ENCODE results near the gene ATP2A3. TPM values are rescaled to one million over a fixed set of nuclear protein-coding genes. Genes with fewer than 3 reads are reported as not detected.

The ATP2A3 gene
- total RNA-seq, 1 donor from 2014 or later: under 0.01 TPM

DNA sequence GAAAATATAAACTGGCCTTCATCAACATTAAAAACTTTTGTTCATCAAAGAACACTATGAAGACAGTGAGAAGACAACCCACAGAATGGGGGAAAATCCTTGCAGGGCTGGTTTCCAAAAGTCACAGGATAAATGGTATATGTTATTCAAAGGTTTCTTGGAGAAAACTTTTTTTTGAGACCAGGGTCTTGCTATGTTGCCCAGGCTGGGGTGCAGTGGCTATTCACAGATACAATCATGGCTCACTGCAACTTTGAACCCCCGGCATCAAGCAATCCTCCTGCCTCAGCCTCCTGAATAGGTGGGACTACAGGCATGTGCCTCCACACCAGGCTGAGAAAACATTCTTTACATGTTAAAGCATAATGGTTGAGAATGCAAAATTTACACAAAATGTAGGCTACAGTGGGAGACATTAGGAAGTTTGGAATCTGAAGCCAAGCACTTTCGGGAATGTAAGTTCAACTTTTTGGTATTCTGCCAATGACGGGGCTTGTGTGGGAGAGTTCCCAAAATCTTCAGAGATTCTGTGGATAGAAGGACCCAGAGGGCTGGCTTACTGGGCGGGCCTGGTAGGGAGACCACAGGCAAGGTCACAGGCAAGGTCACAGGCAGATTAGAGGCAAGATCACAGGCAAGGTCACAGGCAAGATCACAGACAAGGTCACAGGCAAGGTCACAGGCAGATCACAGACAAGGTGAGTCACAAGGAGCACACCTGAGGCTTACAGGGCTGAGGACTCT is 24.2 kb upstream of the ATP2A3 start:
- TF ChIP-seq, protein P1, sequence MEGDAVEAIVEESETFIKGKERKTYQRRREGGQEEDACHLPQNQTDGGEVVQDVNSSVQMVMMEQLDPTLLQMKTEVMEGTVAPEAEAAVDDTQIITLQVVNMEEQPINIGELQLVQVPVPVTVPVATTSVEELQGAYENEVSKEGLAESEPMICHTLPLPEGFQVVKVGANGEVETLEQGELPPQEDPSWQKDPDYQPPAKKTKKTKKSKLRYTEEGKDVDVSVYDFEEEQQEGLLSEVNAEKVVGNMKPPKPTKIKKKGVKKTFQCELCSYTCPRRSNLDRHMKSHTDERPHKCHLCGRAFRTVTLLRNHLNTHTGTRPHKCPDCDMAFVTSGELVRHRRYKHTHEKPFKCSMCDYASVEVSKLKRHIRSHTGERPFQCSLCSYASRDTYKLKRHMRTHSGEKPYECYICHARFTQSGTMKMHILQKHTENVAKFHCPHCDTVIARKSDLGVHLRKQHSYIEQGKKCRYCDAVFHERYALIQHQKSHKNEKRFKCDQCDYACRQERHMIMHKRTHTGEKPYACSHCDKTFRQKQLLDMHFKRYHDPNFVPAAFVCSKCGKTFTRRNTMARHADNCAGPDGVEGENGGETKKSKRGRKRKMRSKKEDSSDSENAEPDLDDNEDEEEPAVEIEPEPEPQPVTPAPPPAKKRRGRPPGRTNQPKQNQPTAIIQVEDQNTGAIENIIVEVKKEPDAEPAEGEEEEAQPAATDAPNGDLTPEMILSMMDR (IDR thresholded peaks at IDR 0.05; ENCODE audit: insufficient read depth, low read length, severe bottlenecking): no peak
- DNase-seq (ENCODE audit: low read depth) (no peak), FAIRE-seq (peak; percentile 62)
- H3K36me3 ChIP-seq (ENCODE audit: control insufficient read depth, insufficient read depth, low read length): no peaks in the 10 kb centered on the region
- H3K4me3 ChIP-seq (ENCODE audit: low read depth, low read length): no peak overlapping the region
- H3K27me3 ChIP-seq (ENCODE audit: control insufficient read depth, insufficient read depth, low read length): peaks cover 4% of the 10 kb centered on the region

DNA sequence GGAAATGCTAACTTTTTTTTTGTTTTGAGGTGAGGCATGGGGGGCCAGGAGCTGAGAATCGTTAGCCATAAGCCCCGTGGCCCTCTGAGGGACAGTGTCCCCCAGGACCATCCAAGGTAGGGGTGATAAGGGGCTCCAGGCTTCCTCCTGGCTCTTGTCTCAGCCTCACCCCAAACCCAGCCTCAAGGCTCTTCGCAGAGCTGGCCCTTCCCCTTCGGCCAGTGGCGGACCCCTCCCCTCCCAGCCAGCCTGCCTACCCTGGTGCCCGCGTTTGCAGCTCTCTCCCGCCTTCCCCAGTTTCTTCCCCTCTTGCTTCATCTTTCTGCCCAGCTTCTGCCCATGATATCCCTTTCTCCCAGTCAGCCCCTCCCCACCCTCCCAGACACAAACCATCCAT is 22.7 kb upstream of the ATP2A3 start:
- FAIRE-seq (no peak), DNase-seq (ENCODE audit: low read depth) (no peak)
- Histone ChIP-seq H3K4me3 (ENCODE audit: low read depth, low read length) (no peak overlapping the region), H3K27me3 (ENCODE audit: control insufficient read depth, insufficient read depth, low read length) (peaks cover 4% of the 10 kb centered on the region), H3K36me3 (ENCODE audit: control insufficient read depth, insufficient read depth, low read length) (no peaks in the 10 kb centered on the region)
- TF ChIP-seq, protein P1 (IDR thresholded peaks at IDR 0.05; ENCODE audit: insufficient read depth, low read length, severe bottlenecking): no peak

DNA sequence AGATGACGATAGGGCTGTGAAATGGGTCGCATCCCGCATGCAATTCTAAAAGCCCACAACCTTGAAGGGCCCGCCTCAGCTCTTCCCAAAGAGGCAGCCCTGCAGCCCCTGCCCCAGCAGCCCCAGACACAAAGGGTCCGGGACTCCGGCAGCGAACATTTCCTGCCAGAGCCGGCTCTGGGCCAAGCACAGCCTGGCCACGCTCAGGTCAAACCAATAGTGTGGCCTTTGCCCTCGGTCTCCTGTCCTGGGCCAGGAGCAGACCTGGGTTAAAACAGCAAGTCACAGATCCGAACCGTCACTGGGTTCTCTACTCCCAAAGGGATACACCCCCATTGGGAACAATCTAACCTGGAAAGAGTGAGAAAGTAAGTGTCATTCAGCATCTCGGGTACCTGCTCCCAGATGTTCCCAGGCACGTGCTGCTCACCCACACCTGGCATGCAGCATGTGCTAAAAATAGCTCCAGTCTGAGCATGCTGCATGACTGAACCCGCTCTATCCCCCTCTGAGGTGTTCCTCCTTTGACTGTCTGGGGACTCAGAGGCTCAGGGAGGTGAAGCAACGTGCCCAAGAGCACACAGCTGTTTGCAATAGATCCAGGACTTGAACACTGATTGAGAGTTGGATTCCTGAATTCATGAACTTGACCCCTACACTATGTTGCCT is 22.2 kb upstream of the ATP2A3 start:
- FAIRE-seq (no peak), DNase-seq (ENCODE audit: low read depth) (peak; percentile 49)
- Histone ChIP-seq H3K27me3 (ENCODE audit: control insufficient read depth, insufficient read depth, low read length) (peaks cover 6% of the 10 kb centered on the region), H3K4me3 (ENCODE audit: low read depth, low read length) (no peak overlapping the region), H3K36me3 (ENCODE audit: control insufficient read depth, insufficient read depth, low read length) (no peaks in the 10 kb centered on the region)
- TF ChIP-seq, protein P1 (IDR thresholded peaks at IDR 0.05; ENCODE audit: insufficient read depth, low read length, severe bottlenecking): no peak

DNA sequence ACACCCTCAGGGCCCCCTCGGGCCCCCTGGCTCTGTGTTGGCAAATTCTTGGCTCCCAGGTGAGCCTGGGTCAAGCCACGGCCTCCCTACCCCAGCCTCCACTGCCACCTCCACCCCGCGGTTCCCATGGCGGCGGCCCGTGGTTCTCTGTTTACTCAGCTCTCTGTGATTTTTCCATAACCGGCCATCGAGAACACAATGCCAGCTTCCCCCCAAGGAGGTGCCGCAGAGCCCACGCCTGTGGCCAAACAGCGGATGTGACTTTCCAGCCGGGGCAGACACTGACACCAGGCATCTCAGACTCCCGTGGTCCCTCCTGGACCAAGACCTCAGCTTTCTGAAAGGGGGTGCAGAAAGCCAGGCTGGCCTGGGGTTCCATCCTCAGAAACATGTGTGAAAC is 21.6 kb upstream of the ATP2A3 start:
- no peak for DNase-seq (ENCODE audit: low read depth)
- H3K4me3 ChIP-seq (ENCODE audit: low read depth, low read length): no peak overlapping the region
- FAIRE-seq: no peak
- TF ChIP-seq, protein P1 (IDR thresholded peaks at IDR 0.05; ENCODE audit: insufficient read depth, low read length, severe bottlenecking): no peak
- peaks cover 6% of the 10 kb centered on the region for H3K27me3 ChIP-seq (ENCODE audit: control insufficient read depth, insufficient read depth, low read length)
- H3K36me3 ChIP-seq (ENCODE audit: control insufficient read depth, insufficient read depth, low read length): no peaks in the 10 kb centered on the region

DNA sequence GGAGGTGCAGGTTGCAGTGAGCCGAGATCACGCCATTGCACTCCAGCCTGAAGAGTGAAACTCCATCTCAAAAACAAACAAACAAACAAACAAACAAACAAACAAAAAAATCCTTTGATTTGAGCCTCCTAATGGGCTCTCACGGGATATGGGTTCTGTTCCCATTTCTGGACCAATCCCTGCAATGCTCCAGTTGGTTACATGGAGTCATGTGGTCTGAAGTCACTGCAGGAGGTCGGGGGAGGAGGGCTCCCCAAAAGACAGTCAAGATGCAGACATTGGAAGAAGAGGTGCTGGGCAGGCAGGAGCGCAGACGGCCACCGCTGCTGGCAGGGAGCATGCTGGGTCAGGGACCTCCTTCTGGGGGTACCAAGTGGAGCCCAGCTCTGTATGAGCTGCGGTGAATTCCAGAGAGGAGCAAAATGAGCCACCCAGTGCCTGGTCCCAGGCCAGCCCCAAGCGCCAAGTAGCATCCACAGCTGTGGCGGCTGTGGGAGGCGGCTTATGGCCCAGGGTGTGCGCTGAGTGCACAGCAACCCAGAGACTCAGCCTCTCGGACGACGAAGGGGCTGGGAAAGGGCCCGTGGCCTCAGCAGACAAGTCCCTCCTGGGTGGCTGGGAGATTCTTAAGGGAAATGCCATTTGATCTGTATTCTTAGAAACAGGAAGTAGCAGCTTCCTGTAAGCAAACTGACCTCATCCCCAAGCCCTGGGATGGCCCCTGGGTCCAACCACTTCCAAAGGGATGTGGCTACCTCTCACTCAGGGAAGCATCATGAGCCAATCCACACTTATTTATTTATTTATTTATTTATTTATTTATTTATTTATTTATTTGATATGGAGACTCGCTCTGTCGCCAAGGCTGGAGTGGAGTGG is 19.6 kb upstream of the ATP2A3 start:
- DNase-seq (ENCODE audit: low read depth) (no peak), FAIRE-seq (no peak)
- Histone ChIP-seq H3K4me3 (ENCODE audit: low read depth, low read length) (no peak overlapping the region), H3K36me3 (ENCODE audit: control insufficient read depth, insufficient read depth, low read length) (no peaks in the 10 kb centered on the region), H3K27me3 (ENCODE audit: control insufficient read depth, insufficient read depth, low read length) (peaks cover 6% of the 10 kb centered on the region)
- TF ChIP-seq, protein P1 (IDR thresholded peaks at IDR 0.05; ENCODE audit: insufficient read depth, low read length, severe bottlenecking): no peak
